Vagina (tissue), 2 donors: ENCODE measurements around the gene SLC36A1.

Experiments
- POLR2A ChIP-seq, 2 donors: fragments of 450-650 bp; IDR thresholded peaks; one replicate each; pipeline ENCODE4 v1.6.1; 2017; ENCODE audit warnings: antibody characterized with exemption in 2 of 2, mild to moderate bottlenecking in 2 of 2, moderate library complexity in 2 of 2
- POLR2AphosphoS5 ChIP-seq, 2 donors: sonication (generic); formaldehyde crosslinking; IDR thresholded peaks; one replicate each; pipeline ENCODE4 v1.9.0; 2017; ENCODE audit warnings: antibody characterized with exemption in 2 of 2, mild to moderate bottlenecking in 2 of 2, low read depth in 1 of 2; ENCODE audit not compliant: insufficient read depth in 1 of 2
- TF ChIP-seq, protein P1 (sequence below), 3 experiments: fragments of 450-650 bp in 2 of 3; fragments of 200-600 bp in 1 of 3; sonication (generic) in 1 of 3; IDR thresholded peaks; one replicate each; pipeline ENCODE4 v1.5.1; 2017 to 2019; ENCODE audit warnings: antibody characterized with exemption in 3 of 3, mild to moderate bottlenecking in 2 of 3, moderate library complexity in 2 of 3

DNA sequence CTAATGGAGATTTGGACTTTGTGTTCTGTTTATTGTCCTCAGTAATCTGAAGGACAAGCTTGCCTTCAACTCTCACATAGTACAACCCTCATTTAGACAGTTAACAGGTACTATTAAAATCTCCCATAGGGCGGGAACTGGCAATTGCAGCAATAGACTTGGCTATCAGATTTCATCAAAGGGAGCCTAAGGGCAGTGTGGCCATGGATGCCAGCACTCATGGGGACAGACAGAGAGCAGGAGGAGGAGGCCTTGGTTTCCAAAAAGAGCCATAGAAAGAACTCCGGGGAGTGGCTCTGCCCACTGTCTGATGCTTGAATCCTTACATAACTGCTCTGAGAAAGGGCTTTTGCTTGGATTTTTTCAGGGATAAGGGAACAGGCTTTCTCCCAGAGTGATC, 6.8 kb downstream of the SLC36A1 start:
- TF ChIP-seq, protein P1, sequence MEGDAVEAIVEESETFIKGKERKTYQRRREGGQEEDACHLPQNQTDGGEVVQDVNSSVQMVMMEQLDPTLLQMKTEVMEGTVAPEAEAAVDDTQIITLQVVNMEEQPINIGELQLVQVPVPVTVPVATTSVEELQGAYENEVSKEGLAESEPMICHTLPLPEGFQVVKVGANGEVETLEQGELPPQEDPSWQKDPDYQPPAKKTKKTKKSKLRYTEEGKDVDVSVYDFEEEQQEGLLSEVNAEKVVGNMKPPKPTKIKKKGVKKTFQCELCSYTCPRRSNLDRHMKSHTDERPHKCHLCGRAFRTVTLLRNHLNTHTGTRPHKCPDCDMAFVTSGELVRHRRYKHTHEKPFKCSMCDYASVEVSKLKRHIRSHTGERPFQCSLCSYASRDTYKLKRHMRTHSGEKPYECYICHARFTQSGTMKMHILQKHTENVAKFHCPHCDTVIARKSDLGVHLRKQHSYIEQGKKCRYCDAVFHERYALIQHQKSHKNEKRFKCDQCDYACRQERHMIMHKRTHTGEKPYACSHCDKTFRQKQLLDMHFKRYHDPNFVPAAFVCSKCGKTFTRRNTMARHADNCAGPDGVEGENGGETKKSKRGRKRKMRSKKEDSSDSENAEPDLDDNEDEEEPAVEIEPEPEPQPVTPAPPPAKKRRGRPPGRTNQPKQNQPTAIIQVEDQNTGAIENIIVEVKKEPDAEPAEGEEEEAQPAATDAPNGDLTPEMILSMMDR (IDR thresholded peaks at IDR 0.05) = no peak
- no peak for TF ChIP-seq POLR2AphosphoS5 (IDR thresholded peaks at IDR 0.05; ENCODE audit: insufficient read depth in 1 of 2, low read depth in 1 of 2)
- TF ChIP-seq POLR2A (IDR thresholded peaks at IDR 0.05) = no peak
